ENCODE data around the gene GARIN1A. TPM values are rescaled to one million over a fixed set of nuclear protein-coding genes. Genes with fewer than 3 reads are reported as not detected.
"Not testable (repeated sequence)": the region's sequence is repeated elsewhere in the genome, so short reads cannot be mapped to it uniquely, and the experiment has no call there.

Gene GARIN1A
- total RNA-seq, 1 donor from 2014 or later = 8.2 TPM

- TF ChIP-seq CTCF (IDR thresholded peaks at IDR 0.05; ENCODE audit: partially characterized antibody, unreplicated experiment) = peak; percentile 42
- peaks cover 9% of the 10 kb centered on the region for H3K9me3 Mint-ChIP-seq (ENCODE audit: unreplicated experiment)
- peaks cover 2% of the 10 kb centered on the region for H3K27me3 Mint-ChIP-seq (ENCODE audit: unreplicated experiment)
- H3K36me3 Mint-ChIP-seq (ENCODE audit: unreplicated experiment) = peaks cover 4% of the 10 kb centered on the region
- no peak overlapping the region for H3K27ac Mint-ChIP-seq (ENCODE audit: unreplicated experiment)
- no peaks in the 10 kb centered on the region for H3K4me1 Mint-ChIP-seq (ENCODE audit: low read depth, unreplicated experiment)
- DNase-seq = peak; percentile 59
- H3K4me3 Mint-ChIP-seq (ENCODE audit: unreplicated experiment) = no peak overlapping the region
Observed at GRCh38 chr7:128672927-128673517, 930 bp downstream of the GARIN1A start.

GRCh38 chr7:128673571-128673970 is 1.5 kb downstream of the GARIN1A start:
- no peak for DNase-seq
- no peak for TF ChIP-seq CTCF (IDR thresholded peaks at IDR 0.05; ENCODE audit: partially characterized antibody, unreplicated experiment)

GRCh38 chr7:128676665-128677064 is 4.6 kb downstream of the GARIN1A start:
- Mint-ChIP-seq H3K4me3 (ENCODE audit: unreplicated experiment) (no peak overlapping the region), H3K4me1 (ENCODE audit: low read depth, unreplicated experiment) (no peaks in the 10 kb centered on the region), H3K27me3 (ENCODE audit: unreplicated experiment) (peaks cover 2% of the 10 kb centered on the region), H3K27ac (ENCODE audit: unreplicated experiment) (no peak overlapping the region), H3K9me3 (ENCODE audit: unreplicated experiment) (peaks cover 7% of the 10 kb centered on the region), H3K36me3 (ENCODE audit: unreplicated experiment) (peaks cover 4% of the 10 kb centered on the region)
- DNase-seq = no peak
- no peak for TF ChIP-seq CTCF (IDR thresholded peaks at IDR 0.05; ENCODE audit: partially characterized antibody, unreplicated experiment)

More at GRCh38 chr7:128673571-128673970, 1.5 kb downstream of the GARIN1A start:
- H3K4me3 Mint-ChIP-seq (ENCODE audit: unreplicated experiment) = no peak overlapping the region
- H3K27me3 Mint-ChIP-seq (ENCODE audit: unreplicated experiment) = peaks cover 2% of the 10 kb centered on the region
- no peaks in the 10 kb centered on the region for H3K4me1 Mint-ChIP-seq (ENCODE audit: low read depth, unreplicated experiment)
- peaks cover 9% of the 10 kb centered on the region for H3K9me3 Mint-ChIP-seq (ENCODE audit: unreplicated experiment)
- H3K36me3 Mint-ChIP-seq (ENCODE audit: unreplicated experiment) = peaks cover 4% of the 10 kb centered on the region
- no peak overlapping the region for H3K27ac Mint-ChIP-seq (ENCODE audit: unreplicated experiment)

- Mint-ChIP-seq H3K9me3 (ENCODE audit: unreplicated experiment) (peaks cover 3% of the 10 kb centered on the region), H3K4me3 (ENCODE audit: unreplicated experiment) (no peak overlapping the region), H3K27ac (ENCODE audit: unreplicated experiment) (no peak overlapping the region), H3K4me1 (ENCODE audit: low read depth, unreplicated experiment) (no peaks in the 10 kb centered on the region), H3K36me3 (ENCODE audit: unreplicated experiment) (peaks cover 4% of the 10 kb centered on the region), H3K27me3 (ENCODE audit: unreplicated experiment) (peaks cover 2% of the 10 kb centered on the region)
- no peak for TF ChIP-seq CTCF (IDR thresholded peaks at IDR 0.05; ENCODE audit: partially characterized antibody, unreplicated experiment)
- DNase-seq = no peak
Observed at GRCh38 chr7:128679920-128680319, 7.8 kb downstream of the GARIN1A start.

DNA sequence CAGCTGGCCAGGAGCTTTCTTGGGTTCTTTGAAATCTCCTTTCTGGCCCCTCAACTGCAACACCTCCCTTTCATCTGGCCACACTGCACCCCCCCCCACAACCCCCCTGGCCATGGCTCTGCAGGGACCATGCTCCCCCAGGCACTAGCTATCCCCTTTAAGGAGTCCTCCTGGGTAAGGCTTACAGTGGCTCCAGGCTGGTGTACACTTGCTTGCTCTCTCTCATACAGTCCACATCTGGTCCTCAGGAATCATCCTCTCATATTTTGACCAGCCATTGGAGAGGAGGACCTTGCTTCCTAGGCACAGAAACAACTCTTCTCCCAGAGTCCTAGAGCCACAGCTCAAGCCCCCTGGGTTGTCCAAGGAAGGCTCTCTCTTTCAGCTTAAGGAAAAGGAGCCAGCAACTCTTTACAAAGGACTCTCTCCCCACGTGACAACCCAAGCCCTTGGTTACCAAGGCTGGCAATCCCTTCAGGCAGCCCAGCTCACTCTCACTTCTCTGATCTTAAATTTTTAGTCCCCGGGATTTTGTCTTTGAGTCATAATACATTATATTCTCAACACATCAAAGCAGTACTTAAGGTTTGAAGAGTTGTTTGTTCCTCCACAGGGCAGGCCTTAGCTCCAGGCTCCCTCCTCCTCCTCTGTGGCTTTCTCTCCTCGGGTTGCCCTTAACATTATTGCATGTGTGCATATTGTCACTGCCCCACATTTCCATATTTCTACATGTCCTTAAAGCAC is 9.9 kb downstream of the GARIN1A start:
- Mint-ChIP-seq H3K27ac (ENCODE audit: unreplicated experiment) (no peak overlapping the region), H3K27me3 (ENCODE audit: unreplicated experiment) (no peaks in the 10 kb centered on the region), H3K4me3 (ENCODE audit: unreplicated experiment) (no peak overlapping the region), H3K4me1 (ENCODE audit: low read depth, unreplicated experiment) (no peaks in the 10 kb centered on the region), H3K9me3 (ENCODE audit: unreplicated experiment) (no peaks in the 10 kb centered on the region), H3K36me3 (ENCODE audit: unreplicated experiment) (peaks cover 8% of the 10 kb centered on the region)
- no peak for DNase-seq
- no peak for TF ChIP-seq CTCF (IDR thresholded peaks at IDR 0.05; ENCODE audit: partially characterized antibody, unreplicated experiment)

DNA sequence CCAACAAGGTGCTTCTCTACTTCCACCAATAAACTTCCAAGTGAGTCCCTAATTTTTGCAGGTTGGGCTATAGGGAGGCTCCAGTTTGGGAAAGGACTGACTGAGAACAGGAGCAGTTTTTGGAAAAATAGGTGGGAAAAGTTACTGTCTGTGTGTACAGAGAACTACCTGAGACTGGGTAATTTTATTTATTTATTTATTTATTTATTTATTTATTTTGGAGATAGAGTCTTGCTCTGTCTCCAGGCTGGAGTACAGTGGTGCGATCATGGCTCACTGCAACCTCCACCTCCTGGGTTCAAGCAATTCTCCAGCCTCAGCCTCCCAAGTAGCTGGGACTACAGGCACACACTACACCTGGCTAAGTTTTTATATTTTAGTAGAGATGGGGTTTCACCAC is 11.2 kb downstream of the GARIN1A start:
- H3K9me3 Mint-ChIP-seq (ENCODE audit: unreplicated experiment); H3K27ac Mint-ChIP-seq (ENCODE audit: unreplicated experiment); DNase-seq; H3K4me1 Mint-ChIP-seq (ENCODE audit: low read depth, unreplicated experiment); H3K27me3 Mint-ChIP-seq (ENCODE audit: unreplicated experiment); H3K4me3 Mint-ChIP-seq (ENCODE audit: unreplicated experiment): not testable (repeated sequence)
- H3K36me3 Mint-ChIP-seq (ENCODE audit: unreplicated experiment) = peaks cover 16% of the 10 kb centered on the region

DNA sequence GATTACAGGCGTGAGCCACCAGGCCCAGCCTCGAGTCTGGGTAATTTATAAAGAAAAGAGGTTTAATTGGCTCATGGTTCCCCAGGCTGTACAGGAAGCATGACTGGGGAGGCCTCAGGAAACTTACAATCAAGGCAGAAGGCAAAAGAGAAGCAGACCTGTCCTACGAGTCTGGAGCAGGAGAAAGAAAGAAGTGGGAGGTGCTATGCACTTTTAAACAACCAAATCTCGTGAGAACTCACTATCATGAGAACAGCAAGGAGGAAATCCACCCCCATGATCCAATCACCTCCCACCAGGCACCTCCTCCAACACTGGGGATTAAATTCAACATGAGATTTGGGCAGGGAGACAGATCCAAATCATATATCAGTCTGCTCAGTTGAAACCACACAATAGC is 11.6 kb downstream of the GARIN1A start:
- not testable (repeated sequence) for DNase-seq; H3K27me3 Mint-ChIP-seq (ENCODE audit: unreplicated experiment); H3K4me1 Mint-ChIP-seq (ENCODE audit: low read depth, unreplicated experiment); H3K4me3 Mint-ChIP-seq (ENCODE audit: unreplicated experiment); H3K27ac Mint-ChIP-seq (ENCODE audit: unreplicated experiment); H3K9me3 Mint-ChIP-seq (ENCODE audit: unreplicated experiment)
- peaks cover 16% of the 10 kb centered on the region for H3K36me3 Mint-ChIP-seq (ENCODE audit: unreplicated experiment)
